Small intestine (tissue), 7 donors: ENCODE measurements around the gene LSM7. TPM values are rescaled to one million over a fixed set of nuclear protein-coding genes. Genes with fewer than 3 reads are reported as not detected.

Experiments used
- DNase-seq, 2 donors: peaks; one replicate each; pipeline versions ENCODE4 v3.0.0 to v3.0.0-alpha.2; 2013
- FAIRE-seq: peaks from 2 replicates; lab custom pipeline; 2012; peaks lifted over from hg19 to GRCh38; lab: Jason Lieb, UNC
- H3K27ac ChIP-seq, 3 donors: one replicate each; pipeline ENCODE4 v1.5.1; 2013; ENCODE audit warnings: low read length in 2 of 3, mild to moderate bottlenecking in 2 of 3, control low read depth in 1 of 3, inconsistent platforms in 1 of 3, low read depth in 1 of 3, moderate library complexity in 1 of 3
- H3K27me3 ChIP-seq, 3 donors: one replicate each; pipeline ENCODE4 v1.6.1; 2013; ENCODE audit warnings: low read length in 3 of 3, inconsistent platforms in 1 of 3; ENCODE audit not compliant: control insufficient read depth in 3 of 3, insufficient read depth in 3 of 3
- H3K36me3 ChIP-seq, 3 donors: one replicate each; pipeline ENCODE4 v1.6.1; 2013; ENCODE audit warnings: low read length in 3 of 3, inconsistent platforms in 1 of 3, low read depth in 1 of 3, mild to moderate bottlenecking in 1 of 3, moderate library complexity in 1 of 3; ENCODE audit not compliant: control insufficient read depth in 3 of 3, insufficient read depth in 2 of 3
- H3K4me1 ChIP-seq, 3 donors: one replicate each; pipeline ENCODE4 v1.6.1; 2013; ENCODE audit warnings: low read length in 2 of 3, inconsistent platforms in 1 of 3, low read depth in 1 of 3, mild to moderate bottlenecking in 1 of 3, moderate library complexity in 1 of 3; ENCODE audit not compliant: control insufficient read depth in 3 of 3, insufficient read depth in 2 of 3
- H3K4me3 ChIP-seq, 3 donors: one replicate each; pipeline ENCODE4 v1.5.1; 2013; ENCODE audit warnings: low read length in 3 of 3, control low read depth in 1 of 3, inconsistent platforms in 1 of 3, low read depth in 1 of 3, mild to moderate bottlenecking in 1 of 3, moderate library complexity in 1 of 3
- H3K9me3 ChIP-seq, 2 donors: one replicate each; pipeline ENCODE4 v1.6.1; 2013; ENCODE audit warnings: low read depth in 1 of 2, low read length in 1 of 2; ENCODE audit not compliant: control insufficient read depth in 2 of 2, insufficient read depth in 1 of 2
- WGBS, 3 donors: extraction: QIAGEN DNeasy Blood & Tissue Kit; methylation state at CpG; one replicate each; pipeline ENCODE4 v1.1.7; 2013; 5-methylcytosine and 5-hydroxymethylcytosine counted together
- polyA plus RNA-seq, 4 donors: library from polyadenylated mRNA; stranded (reverse) in 3 of 4; unstranded in 1 of 4; fragments of 200-250 nt in 3 of 4; fragments of 120-200 nt in 1 of 4; gene quantifications; one replicate each; pipeline versions ENCODE4 v1.2.1 to v1.2.3, GENCODE V29; 2013
- donor health status: healthy with polysubstance abuse.
- donor health status: control.
- donor health status: control.
- donor health status: Bipolar disorder and iron deficiency.
- donor health status: healthy.

LSM7 gene
- polyA plus RNA-seq, 4 donors, result 145 to 471 (median 283) TPM

DNA sequence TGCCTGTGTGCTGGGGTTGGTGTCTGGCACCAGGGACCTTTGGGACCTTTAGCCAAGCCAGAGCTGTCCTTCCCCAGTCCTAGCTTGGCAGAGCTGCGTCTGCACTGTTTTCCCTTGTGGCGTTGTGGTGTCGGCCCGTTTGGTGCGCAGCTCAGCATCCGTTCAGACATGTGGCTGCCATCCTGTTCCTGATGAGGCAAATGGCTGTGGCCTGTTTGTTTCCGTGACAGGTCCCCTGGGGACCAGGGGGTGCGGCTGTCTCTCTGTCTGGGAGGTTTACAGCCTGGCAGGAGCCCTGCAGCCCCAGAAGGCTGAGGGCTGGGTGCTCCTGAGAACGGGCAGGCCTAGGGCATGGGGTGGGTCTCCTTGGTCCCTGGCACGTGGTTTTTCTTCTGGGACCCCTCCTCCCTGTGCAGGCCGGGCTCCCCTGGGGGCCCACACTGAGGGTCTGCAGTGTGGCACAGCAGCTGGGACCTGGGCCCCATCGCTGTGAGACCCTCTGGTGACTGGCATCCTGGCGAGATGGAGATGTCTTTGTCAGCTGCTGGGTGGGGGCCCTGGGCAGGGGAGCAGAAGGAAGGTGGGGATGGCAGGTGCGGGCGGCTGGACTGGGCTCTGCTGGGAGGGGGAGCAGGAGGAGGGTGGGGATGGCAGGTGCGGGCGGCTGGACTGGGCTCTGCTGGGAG lies 4.1 kb upstream of the LSM7 start:
- Histone ChIP-seq H3K4me1 (peaks cover 2 to 63% (median 5%) of the 10 kb centered on the region in 3 donors), H3K4me3 (no peak overlapping the region), H3K27me3 (no peaks in the 10 kb centered on the region), H3K9me3 (peaks cover 0 to 6% of the 10 kb centered on the region in 2 donors), H3K36me3 (peaks cover 0 to 50% (median 0%) of the 10 kb centered on the region in 3 donors), H3K27ac (peak overlapping the region; percentile 84 to 97 (median 90))
- peak; percentile 58 to 62 for DNase-seq
- WGBS, 3 donors, result 21 to 43% (median 34%) methylated on average over 13 to 17 of the region's 17 CpGs
- no peak for FAIRE-seq

DNA sequence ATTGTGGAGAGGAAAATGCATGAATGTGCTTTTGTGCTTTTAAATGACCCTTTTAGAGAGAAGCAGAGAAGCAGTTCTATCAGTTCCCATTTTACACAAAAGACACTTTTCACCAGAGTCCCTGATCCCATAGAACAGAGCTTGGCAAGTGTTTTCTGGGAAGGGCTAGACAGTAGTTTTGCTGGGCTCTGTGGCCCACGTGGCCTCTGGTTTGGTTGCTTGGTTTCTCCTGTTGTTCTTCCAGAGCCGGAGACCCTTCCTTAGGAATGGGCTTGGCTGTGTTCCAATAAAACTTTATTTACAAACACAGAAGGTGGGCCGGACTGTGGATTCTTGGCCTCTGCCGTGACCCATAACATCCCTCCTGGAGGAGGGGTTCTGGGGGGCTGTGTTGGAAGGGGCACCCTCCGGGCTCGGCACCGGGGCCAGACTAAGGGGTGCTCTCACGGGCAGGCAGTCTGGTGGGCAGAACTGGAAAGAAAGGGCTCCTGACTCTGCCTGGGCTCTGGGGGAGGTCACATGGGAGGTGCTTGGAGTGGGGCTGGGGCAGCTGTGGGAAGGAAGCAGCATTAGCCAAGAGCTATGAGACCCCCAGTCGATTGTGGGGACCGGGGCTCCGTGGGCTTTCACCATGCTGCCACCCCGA lies 3.3 kb upstream of the LSM7 start:
- WGBS, 3 donors, result 29 to 48% (median 45%) methylated on average over 8 to 12 of the region's 12 CpGs
- FAIRE-seq, result no peak
- no peak for DNase-seq
- peaks cover 0 to 48% (median 0%) of the 10 kb centered on the region in 3 donors for H3K36me3 ChIP-seq
- peaks cover 2 to 63% (median 5%) of the 10 kb centered on the region in 3 donors for H3K4me1 ChIP-seq
- peak overlapping the region; percentile 84 to 97 (median 90) for H3K27ac ChIP-seq
- no peaks in the 10 kb centered on the region for H3K27me3 ChIP-seq
- H3K9me3 ChIP-seq, result peaks cover 0 to 6% of the 10 kb centered on the region in 2 donors
- peak overlapping the region in 1 of 3 donors; percentile 29 for H3K4me3 ChIP-seq

DNA sequence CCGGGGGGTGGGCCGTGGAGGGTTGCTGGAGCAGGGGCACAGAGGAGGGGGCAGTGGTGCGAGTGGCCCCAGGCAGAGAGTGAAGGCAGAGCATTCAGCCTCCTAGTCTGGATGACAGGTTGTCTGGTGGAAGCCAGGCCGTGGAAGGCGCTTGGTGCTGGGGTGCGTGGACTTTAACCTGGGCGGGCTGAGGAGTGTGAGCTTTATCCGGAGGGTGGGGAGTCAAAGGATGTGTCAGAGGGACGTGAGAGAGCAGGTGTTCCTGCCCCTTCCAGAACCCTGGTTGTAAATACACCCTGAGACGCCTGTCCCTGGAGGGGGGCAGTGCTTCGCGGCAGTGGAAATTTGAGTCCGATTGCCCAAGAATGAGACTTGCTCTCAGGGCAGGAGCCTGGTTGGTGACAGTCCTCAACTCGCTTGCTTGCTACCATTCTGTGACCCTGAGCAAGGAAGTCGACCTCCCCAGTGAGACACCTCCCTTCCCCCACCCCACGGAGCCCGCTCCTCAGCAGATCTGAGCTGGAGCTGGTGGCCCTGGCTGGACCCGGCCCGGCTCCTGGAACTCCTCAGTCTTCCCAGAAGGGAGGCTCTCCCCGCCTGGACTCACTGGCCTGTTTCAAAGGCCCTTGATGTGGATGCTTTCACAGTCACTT lies 2.4 kb upstream of the LSM7 start:
- 21 to 60% (median 32%) methylated on average over 20 of the region's 20 CpGs for WGBS, 3 donors
- Histone ChIP-seq H3K4me3 (peak overlapping the region in 2 of 3 donors; percentile 13 to 29), H3K27me3 (no peaks in the 10 kb centered on the region), H3K27ac (peak overlapping the region; percentile 90 to 97 (median 96)), H3K36me3 (peaks cover 0 to 53% (median 3%) of the 10 kb centered on the region in 3 donors), H3K9me3 (peaks cover 0 to 6% of the 10 kb centered on the region in 2 donors), H3K4me1 (peaks cover 2 to 63% (median 5%) of the 10 kb centered on the region in 3 donors)
- DNase-seq (peak; percentile 98 to 99), FAIRE-seq (no peak)

DNA sequence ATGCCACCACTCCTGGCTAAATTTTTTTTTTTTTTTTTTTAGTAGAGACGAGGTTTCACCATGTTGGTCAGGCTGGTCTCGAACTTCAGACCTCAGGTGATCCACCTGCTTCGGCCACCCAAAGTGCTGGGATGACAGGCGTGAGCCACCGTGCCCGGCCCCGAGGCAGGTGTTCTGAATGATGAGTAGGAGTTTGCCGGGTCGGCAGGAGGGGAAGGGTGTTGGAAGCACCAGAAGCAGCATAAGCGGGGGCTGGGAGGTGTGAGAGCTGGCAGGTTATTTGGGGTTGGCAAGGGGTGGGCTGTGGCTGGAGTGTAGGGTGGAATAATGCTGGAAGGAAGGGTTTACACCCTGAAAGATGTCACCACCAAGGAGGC lies 1.9 kb upstream of the LSM7 start:
- H3K36me3 ChIP-seq, result peaks cover 0 to 53% (median 3%) of the 10 kb centered on the region in 3 donors
- peaks cover 0 to 4% of the 10 kb centered on the region in 2 donors for H3K9me3 ChIP-seq
- no peak for FAIRE-seq
- peaks cover 2 to 63% (median 5%) of the 10 kb centered on the region in 3 donors for H3K4me1 ChIP-seq
- H3K27me3 ChIP-seq, result no peaks in the 10 kb centered on the region
- H3K27ac ChIP-seq, result peak overlapping the region; percentile 90 to 97 (median 96)
- peak overlapping the region in 1 of 3 donors; percentile 23 for H3K4me3 ChIP-seq
- DNase-seq, result no peak
- 16 to 59% (median 35%) methylated on average over 10 of the region's 10 CpGs for WGBS, 3 donors

DNA sequence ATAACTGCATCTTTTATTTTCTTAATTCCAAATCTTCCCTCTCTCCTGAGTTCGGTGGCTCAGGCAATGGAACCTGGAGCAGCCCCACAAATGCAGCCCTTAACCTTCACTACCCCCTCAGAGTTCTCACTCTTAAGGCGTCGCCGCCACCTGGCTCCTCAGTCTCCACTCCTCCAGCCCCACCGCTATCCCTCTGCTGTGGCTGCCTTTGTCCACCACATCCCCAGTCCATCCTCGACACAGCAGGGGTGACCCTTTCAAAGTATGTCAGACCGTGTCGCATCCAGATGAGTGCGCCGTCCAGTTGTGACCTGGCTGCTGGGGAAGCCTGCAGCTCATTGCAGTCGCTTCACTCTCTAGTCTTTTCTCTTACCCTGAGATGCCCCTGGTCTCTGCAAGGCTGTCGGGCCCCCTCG lies 1.1 kb upstream of the LSM7 start:
- Histone ChIP-seq H3K4me1 (peaks cover 2 to 59% (median 5%) of the 10 kb centered on the region in 3 donors), H3K27me3 (no peaks in the 10 kb centered on the region), H3K27ac (peak overlapping the region; percentile 92 to 97 (median 96)), H3K9me3 (no peaks in the 10 kb centered on the region), H3K4me3 (peak overlapping the region; percentile 86 to 94 (median 92)), H3K36me3 (peaks cover 0 to 53% (median 3%) of the 10 kb centered on the region in 3 donors)
- peak; percentile 40 to 55 for DNase-seq
- no peak for FAIRE-seq
- WGBS, 3 donors, result 16 to 45% (median 38%) methylated on average over 13 of the region's 13 CpGs

DNA sequence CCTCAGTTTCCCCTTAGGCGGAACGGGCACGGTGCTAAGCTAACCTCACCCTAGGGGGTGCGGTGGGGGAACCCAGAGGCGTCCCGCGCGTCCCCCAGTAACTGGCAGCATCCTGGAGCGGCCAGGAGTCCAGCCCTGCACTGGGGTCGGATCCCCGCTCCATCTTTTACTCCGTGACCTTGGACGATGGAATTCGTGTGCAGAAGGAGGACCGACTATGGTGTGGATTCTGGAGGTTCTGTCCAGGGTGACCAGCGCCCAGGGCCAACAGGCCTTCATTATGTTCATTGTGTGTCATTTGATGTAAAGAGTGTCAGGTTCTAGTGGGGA lies 728 bp upstream of the LSM7 start:
- WGBS, 3 donors, result 1 to 6% (median 3%) methylated on average over 16 of the region's 16 CpGs
- FAIRE-seq (no peak), DNase-seq (peak; percentile 32 to 45)
- Histone ChIP-seq H3K4me1 (peaks cover 2 to 55% (median 5%) of the 10 kb centered on the region in 3 donors), H3K27ac (peak overlapping the region; percentile 92 to 97 (median 96)), H3K27me3 (no peaks in the 10 kb centered on the region), H3K9me3 (no peaks in the 10 kb centered on the region), H3K4me3 (peak overlapping the region; percentile 86 to 94 (median 92)), H3K36me3 (peaks cover under 1 to 53% (median 3%) of the 10 kb centered on the region in 3 donors)

DNA sequence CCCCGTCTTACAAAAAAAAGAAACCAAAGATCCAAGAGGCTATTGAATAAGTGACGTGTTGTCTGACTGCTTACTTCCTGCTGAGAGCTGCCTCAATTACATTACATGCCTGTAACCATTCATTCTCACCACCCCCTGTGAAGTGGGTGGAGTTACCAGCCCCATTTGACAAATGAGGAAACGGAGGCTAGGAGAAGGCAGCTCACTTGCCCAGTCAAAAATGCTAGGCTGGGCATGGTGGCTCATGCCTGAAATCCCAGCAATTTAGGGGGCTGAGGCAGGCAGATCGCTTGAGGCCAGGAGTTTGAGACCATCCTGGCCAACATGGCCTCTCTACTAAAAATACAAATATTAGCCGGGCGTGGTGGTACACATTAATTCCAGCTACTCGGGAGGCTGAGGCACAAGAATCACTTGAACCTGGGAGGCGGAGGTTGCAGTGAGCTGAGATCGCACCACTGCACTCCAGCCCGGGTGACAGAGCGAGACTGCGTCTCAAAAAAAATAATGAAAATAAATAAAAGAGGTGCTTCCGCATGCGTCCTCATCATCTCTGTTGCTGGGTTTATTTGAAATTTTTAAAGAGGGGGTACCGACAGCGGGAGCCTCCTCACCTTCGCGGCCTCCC lies 499 bp downstream of the LSM7 start:
- peak overlapping the region; percentile 45 to 97 (median 92) for H3K27ac ChIP-seq
- 0 to 1% (median 1%) methylated on average over 18 of the region's 18 CpGs for WGBS, 3 donors
- H3K36me3 ChIP-seq, result peaks cover 3 to 62% (median 8%) of the 10 kb centered on the region in 3 donors
- peak overlapping the region; percentile 86 to 94 (median 92) for H3K4me3 ChIP-seq
- H3K27me3 ChIP-seq, result no peaks in the 10 kb centered on the region
- peak; percentile 79 to 87 for DNase-seq
- peaks cover 2 to 44% (median 5%) of the 10 kb centered on the region in 3 donors for H3K4me1 ChIP-seq
- H3K9me3 ChIP-seq, result no peaks in the 10 kb centered on the region
- FAIRE-seq, result no peak
